GM10266 (cell line): ENCODE results near the gene SLX9.

Experiments
- DNase-seq: peaks from one replicate; pipeline ENCODE4 v3.0.0; 2012; ENCODE audit errors: extremely low spot score
- CTCF ChIP-seq: IDR thresholded peaks from 2 replicates; pipeline ENCODE4 v1.5.1; 2012; ENCODE audit warnings: mild to moderate bottlenecking, low read depth; ENCODE audit not compliant: control insufficient read depth, insufficient read depth; ENCODE audit errors: missing control alignments

The SLX9 gene

GRCh38 chr21:44939532-44940115 lies at the start of gene SLX9:
Gene SLX9 (plus strand): TSS chr21:44940029. CDS start chr21:44940058, 29 bp downstream.
- no peak for TF ChIP-seq CTCF
- peak; percentile 96 for DNase-seq

- DNase-seq: no peak
- TF ChIP-seq CTCF: no peak
Measured at GRCh38 chr21:44890338-44890931, 49.4 kb upstream of the SLX9 start.

GRCh38 chr21:44890961-44891541 lies 48.8 kb upstream of the SLX9 start:
- DNase-seq: no peak
- no peak for TF ChIP-seq CTCF

- no peak for DNase-seq
- TF ChIP-seq CTCF: no peak
Measured at GRCh38 chr21:44891631-44892031, 48.2 kb upstream of the SLX9 start.

- TF ChIP-seq CTCF: no peak
Measured at GRCh38 chr21:44892095-44892494, 47.7 kb upstream of the SLX9 start.

GRCh38 chr21:44892536-44893277 lies 47.1 kb upstream of the SLX9 start:
- TF ChIP-seq CTCF: peak; percentile 86
- peak; percentile 85 for DNase-seq

More at GRCh38 chr21:44892095-44892494, 47.7 kb upstream of the SLX9 start:
- no peak for DNase-seq

- no peak for DNase-seq
- TF ChIP-seq CTCF: no peak
Measured at GRCh38 chr21:44893278-44893556, 46.6 kb upstream of the SLX9 start.
